ENCODE measurements around the gene ZSCAN30.

Gene ZSCAN30

GRCh38 chr18:35278969-35279368 lies 11.1 kb downstream of the ZSCAN30 start:
- DNase-seq (ENCODE audit: low read depth in 2 of 2), result no peak

GRCh38 chr18:35278085-35278484 lies 11.9 kb downstream of the ZSCAN30 start:
- no peak for DNase-seq (ENCODE audit: low read depth in 2 of 2)

- DNase-seq (ENCODE audit: low read depth in 2 of 2), result no peak
Measured at GRCh38 chr18:35277633-35278032, 12.4 kb downstream of the ZSCAN30 start.

GRCh38 chr18:35276267-35276666 lies 13.8 kb downstream of the ZSCAN30 start:
- DNase-seq (ENCODE audit: low read depth in 2 of 2), result no peak

GRCh38 chr18:35271656-35272055 lies 18.4 kb downstream of the ZSCAN30 start:
- no peak for DNase-seq (ENCODE audit: low read depth in 2 of 2)

- no peak for DNase-seq (ENCODE audit: low read depth in 2 of 2)
Measured at GRCh38 chr18:35268821-35269220, 21.2 kb downstream of the ZSCAN30 start.

- DNase-seq (ENCODE audit: low read depth in 2 of 2), result no peak
Measured at GRCh38 chr18:35267809-35268208, 22.2 kb downstream of the ZSCAN30 start.

- DNase-seq (ENCODE audit: low read depth in 2 of 2), result peak; percentile 29 to 45
Measured at GRCh38 chr18:35267161-35267651, 22.8 kb downstream of the ZSCAN30 start.

GRCh38 chr18:35264409-35264808 lies 25.6 kb downstream of the ZSCAN30 start:
- no peak for DNase-seq (ENCODE audit: low read depth in 2 of 2)

GRCh38 chr18:35256947-35257346 lies 33.1 kb downstream of the ZSCAN30 start:
- DNase-seq (ENCODE audit: low read depth in 2 of 2), result no peak

GRCh38 chr18:35253655-35254287 lies 36.3 kb downstream of the ZSCAN30 start:
- DNase-seq (ENCODE audit: low read depth in 2 of 2), result no peak

GRCh38 chr18:35252466-35252865 lies 37.6 kb downstream of the ZSCAN30 start:
- no peak for DNase-seq (ENCODE audit: low read depth in 2 of 2)

GRCh38 chr18:35248429-35248828 lies 41.6 kb downstream of the ZSCAN30 start:
- DNase-seq (ENCODE audit: low read depth in 2 of 2), result no peak

- no peak for DNase-seq (ENCODE audit: low read depth in 2 of 2)
Measured at GRCh38 chr18:35247412-35248249, 42.4 kb downstream of the ZSCAN30 start.

GRCh38 chr18:35246831-35247230 lies 43.2 kb downstream of the ZSCAN30 start:
- DNase-seq (ENCODE audit: low read depth in 2 of 2), result no peak

GRCh38 chr18:35245719-35246317 lies 44.2 kb downstream of the ZSCAN30 start:
- DNase-seq (ENCODE audit: low read depth in 2 of 2), result no peak

- no peak for DNase-seq (ENCODE audit: low read depth in 2 of 2)
Measured at GRCh38 chr18:35244671-35245070, 45.4 kb downstream of the ZSCAN30 start.

- DNase-seq (ENCODE audit: low read depth in 2 of 2), result no peak
Measured at GRCh38 chr18:35242426-35242825, 47.6 kb downstream of the ZSCAN30 start.

- DNase-seq (ENCODE audit: low read depth in 2 of 2), result no peak
Measured at GRCh38 chr18:35241448-35241804, 48.6 kb downstream of the ZSCAN30 start.

GRCh38 chr18:35240664-35241447 lies 49.2 kb downstream of the ZSCAN30 start, which contains the start of gene ZNF397:
TSS of gene ZNF397 (plus strand) at chr18:35241034. CDS start at chr18:35242471, 1,437 bp downstream.
- peak; percentile 93 to 96 for DNase-seq (ENCODE audit: low read depth in 2 of 2)

- DNase-seq (ENCODE audit: low read depth in 2 of 2), result no peak
Measured at GRCh38 chr18:35239314-35239713, 50.7 kb downstream of the ZSCAN30 start.

All from stimulated activated CD4-positive, alpha-beta T cell treated with anti-CD3 and anti-CD28 coated beads, Interleukin-15, amount 100 ng/mL, for 48 hours (primary cell).